ENCODE results near the gene COMP.
"Not testable (repeated sequence)": the region's sequence is repeated elsewhere in the genome, so short reads cannot be mapped to it uniquely, and the experiment has no call there.

COMP gene

DNA sequence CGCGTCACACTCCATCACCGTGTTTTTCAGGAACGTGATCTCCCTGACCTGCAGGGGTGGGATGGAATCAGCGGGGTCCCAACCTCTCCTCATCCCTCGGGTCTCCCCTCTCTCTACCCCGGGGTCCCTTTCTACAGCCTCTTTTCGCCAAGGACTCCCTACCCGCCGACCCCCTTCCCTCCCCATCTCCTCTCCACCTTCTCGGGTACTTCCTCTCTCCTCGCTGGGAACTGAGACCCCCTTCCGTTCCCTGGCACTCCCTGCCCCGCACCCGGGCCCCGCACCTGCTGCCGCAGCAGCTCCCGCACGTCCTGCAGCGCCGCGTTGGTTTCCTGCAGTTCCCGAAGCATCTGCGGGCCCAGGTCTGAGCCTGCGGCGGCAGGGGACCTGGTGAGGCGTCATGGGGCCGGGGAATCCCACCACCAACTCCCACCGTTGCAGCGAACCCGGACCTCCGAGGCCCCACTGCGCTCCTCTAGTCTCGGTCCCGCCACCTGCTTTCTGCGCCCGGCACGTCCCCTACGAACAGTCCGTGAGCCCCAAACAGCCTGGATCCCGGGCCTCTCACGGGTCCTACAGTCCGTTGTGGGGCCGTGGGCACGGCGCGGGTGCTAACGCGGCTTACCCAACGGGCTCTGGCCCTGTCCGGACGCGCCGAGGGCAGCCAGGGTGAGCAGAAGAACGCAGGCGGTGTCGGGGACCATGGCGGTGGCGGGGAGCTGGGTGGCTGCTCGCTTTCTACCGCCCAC is at the start of gene COMP:
COMP (minus strand) TSS at position 740 of the 749 bp plus-strand sequence; CDS start at position 704, 36 bp downstream.
- DNase-seq (ENCODE audit: low spot score) = no peak

GRCh38 chr19:18840288-18841267 is 49.5 kb upstream of the COMP start:
- no peak for DNase-seq (ENCODE audit: low spot score)

GRCh38 chr19:18839465-18840287 is 48.6 kb upstream of the COMP start:
- DNase-seq (ENCODE audit: low spot score) = no peak

DNA sequence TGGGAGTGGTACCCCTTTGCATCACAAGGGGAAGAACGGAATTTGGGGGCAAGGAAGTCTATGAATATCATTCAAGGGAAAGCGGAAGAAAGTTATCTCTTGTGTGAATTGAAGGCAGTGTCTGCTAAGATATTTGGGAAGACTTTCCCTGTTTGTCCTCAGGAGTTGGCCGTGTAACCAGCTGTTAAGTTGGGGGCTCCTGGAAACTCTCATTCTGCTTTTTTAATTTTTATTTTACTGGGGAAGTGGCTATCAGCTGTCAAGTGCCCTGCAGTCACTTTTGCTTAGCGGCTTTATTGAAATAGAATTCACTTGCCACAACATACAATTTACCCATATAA is 43.5 kb upstream of the COMP start:
- DNase-seq (ENCODE audit: low spot score) = no peak

DNA sequence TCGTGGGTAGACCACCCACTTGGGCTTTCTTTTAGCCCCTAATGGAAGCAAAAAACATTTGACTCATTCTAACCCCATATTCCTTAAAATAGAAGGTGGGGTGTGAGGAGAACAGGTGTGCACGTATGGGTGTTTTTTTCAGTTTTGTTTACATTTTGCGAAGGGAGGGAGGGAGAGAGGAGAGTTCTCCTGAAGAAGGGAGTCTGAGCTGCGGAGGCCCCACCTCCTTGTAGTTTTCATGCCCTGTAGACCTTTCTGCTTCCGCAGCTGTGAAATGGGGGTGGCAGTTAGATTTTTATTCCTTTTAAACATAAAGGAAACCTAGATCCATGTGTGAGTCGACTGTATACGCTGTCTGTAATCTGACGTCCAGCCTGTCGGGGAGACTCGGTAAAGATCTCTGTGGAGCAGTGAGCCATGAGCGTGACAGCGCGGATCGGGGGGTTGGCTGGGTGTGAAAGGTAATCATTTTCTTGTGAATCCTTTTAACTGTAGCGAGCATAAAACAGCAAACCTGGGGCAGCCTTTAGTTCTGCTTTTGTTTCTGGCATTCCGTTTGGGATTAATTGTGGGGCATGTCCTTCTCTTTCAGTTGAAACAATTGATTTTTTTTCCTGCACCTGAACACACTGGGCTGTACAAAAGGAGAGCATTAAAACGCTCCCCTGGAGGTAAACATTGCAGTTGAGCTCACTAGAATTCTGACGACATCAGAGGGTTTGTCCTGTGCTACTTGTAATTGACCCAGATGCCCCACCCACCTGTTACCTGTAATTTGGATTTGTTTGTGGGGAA is 42.9 kb upstream of the COMP start:
- no peak for DNase-seq (ENCODE audit: low spot score)

DNA sequence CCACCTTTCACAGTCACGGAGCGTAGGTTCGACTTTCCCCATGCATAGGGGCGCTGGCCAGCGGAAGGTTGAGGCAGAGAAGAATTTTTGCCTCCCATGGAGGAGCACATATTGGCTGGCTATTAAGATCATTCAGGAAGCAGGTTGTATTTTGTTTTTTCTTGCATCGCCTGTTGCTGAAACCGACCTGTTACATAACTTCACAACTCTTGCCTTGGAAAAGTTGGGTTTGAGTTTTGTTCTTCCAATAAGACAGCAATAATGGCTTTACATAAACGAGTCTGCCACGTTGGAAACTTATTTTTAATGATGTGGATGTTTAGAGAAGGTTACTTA is 42.0 kb upstream of the COMP start:
- no peak for DNase-seq (ENCODE audit: low spot score)

GRCh38 chr19:18832306-18833140 is 41.4 kb upstream of the COMP start:
- no peak for DNase-seq (ENCODE audit: low spot score)

GRCh38 chr19:18831524-18832305 is 40.6 kb upstream of the COMP start, which contains the start of gene UPF1:
UPF1 (plus strand) TSS chr19:18831959; CDS start chr19:18832210, 251 bp downstream.
- peak; percentile 94 for DNase-seq (ENCODE audit: low spot score)

DNA sequence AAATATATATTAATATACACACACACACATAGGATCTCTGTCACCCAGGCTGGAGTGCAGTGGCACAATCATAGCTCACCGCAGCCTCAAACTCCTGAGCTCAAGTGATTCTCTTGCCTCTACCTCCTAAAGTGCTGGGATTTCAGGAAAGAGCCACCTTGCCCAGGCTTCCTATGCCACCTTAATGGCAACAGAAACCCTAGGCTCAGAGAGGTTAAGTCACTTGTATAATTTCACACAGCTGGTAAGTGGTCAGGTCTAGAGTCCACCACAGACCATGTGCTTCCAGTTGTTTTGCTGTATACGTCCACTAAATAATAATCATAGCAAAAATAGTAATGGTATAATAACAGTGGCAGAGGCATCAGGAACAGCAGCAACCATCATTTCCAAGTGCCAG is 39.4 kb upstream of the COMP start:
- DNase-seq (ENCODE audit: low spot score) = no peak

DNA sequence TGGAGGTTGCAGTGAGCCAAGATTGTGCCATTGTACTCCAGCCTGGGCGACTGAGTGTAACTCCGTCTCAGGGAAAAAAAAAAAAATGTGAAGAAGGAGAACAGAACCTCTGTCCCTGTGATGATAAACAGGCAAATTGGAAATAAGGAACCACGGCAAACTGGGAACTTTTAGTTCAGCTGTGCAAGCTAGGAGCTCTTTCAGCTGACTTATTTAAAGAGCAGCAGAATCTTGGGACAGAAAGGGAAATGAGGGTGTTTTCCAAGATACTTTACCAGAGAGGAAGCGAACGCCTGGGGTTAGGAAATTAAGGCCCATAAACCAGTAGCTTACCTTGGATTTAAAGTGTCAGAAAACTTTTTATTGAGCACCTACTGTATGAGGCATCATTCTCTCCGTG is 37.7 kb upstream of the COMP start:
- DNase-seq (ENCODE audit: low spot score) = no peak

GRCh38 chr19:18817574-18817973 is 26.5 kb upstream of the COMP start:
- no peak for DNase-seq (ENCODE audit: low spot score)

- not testable (repeated sequence) for DNase-seq (ENCODE audit: low spot score)
Measured at GRCh38 chr19:18816645-18817044, 25.5 kb upstream of the COMP start.

GRCh38 chr19:18815673-18816072 is 24.6 kb upstream of the COMP start:
- DNase-seq (ENCODE audit: low spot score) = no peak

DNA sequence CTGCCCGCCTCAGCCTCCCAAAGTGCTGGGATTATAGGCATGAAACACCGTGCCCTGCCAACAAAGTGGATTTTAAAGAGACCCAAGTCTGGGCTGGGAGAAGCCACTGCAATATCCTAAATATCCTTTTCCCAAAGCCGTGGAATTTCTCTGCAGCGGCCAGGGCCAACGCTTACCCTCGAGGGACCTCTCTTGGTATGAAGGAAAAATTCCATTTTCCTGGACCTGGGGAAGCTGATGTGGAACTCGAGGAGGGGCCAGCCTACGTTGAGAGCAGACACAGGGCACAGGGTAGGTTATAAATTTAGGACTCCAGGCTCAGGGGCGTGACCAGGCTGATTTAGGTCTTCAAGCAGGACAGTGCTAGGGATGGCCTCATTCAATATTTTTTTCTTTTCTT is 23.0 kb upstream of the COMP start:
- no peak for DNase-seq (ENCODE audit: low spot score)

GRCh38 chr19:18811638-18812037 is 20.5 kb upstream of the COMP start:
- DNase-seq (ENCODE audit: low spot score) = not testable (repeated sequence)

- DNase-seq (ENCODE audit: low spot score) = no peak
Measured at GRCh38 chr19:18809149-18809868, 18.2 kb upstream of the COMP start.

- DNase-seq (ENCODE audit: low spot score) = no peak
Measured at GRCh38 chr19:18807861-18808331, 16.8 kb upstream of the COMP start.

- no peak for DNase-seq (ENCODE audit: low spot score)
Measured at GRCh38 chr19:18804643-18805042, 13.5 kb upstream of the COMP start.

- DNase-seq (ENCODE audit: low spot score) = no peak
Measured at GRCh38 chr19:18804139-18804601, 13.1 kb upstream of the COMP start.

Data from putamen (tissue), 1 donor.